Measurements from ENCODE around the gene ZRANB3.
"Not testable (repeated sequence)": the region's sequence is repeated elsewhere in the genome, so short reads cannot be mapped to it uniquely, and the experiment has no call there.

Gene ZRANB3

DNA sequence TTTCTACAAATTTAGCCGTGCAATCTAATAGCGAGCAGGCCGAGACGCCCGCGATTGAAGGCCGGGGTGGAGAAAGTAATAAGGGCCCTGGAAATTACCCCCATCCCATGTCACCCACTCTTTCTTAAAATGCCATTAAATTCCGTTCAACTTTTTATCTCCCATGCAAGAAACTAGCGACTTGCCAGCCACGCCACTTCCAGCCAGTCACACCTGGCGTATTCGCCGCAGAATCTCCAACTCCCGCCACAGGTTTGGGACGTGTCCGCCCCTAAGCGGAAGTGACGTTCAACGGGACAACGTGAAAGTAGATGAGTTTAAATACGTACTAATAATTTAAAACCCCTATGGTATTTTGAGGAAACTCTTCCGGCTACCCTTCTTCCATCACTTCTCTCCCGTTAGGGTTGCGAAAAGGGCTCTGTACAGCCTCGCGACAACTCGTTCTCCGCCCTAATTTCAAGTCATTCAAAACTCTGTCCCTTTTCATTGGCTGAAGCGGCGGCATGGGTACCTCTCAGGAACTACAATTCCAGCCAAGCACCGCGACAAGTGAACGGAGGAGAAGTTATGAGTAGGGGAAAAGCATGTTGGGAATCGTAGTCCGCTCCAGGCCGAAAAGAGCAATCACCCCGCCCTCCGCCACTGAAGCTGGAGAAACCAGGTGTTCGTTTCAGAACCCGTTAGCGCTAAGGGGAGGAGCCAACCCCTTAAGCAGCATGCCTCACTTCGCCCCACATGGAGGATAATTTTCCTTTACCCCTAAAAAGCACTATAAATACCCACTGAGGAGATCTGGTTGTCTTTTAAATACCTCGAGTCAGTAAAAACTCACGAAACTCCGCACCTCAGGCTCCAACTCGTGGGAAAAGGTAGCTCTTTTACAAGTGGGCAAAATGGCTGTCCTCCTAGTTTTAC is at the start of gene ZRANB3:
TSS of gene ZRANB3 (minus strand) at position 906 of the 918 bp plus-strand sequence.
- peak; percentile 95 for DNase-seq (ENCODE audit: low read depth)

DNA sequence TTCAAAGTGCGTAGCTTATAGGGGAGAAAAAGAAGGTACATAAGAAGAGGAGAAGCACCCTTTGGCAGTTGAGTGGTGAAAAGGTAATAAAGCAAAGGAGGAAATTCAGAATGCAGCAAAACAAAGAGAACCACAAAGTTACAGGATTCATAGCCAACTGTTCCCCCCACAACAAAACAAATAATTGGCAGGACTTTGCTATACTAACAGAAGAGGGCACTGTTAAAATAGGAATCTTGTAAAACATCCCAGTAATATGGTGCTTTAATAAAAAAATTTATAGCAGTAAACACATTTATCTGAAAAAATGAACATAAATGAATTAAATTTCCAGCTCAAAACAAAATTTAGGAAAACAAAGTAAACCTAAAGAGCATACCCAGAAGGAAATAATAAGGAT is 42.6 kb upstream of the ZRANB3 start:
- DNase-seq (ENCODE audit: low read depth), result no peak

DNA sequence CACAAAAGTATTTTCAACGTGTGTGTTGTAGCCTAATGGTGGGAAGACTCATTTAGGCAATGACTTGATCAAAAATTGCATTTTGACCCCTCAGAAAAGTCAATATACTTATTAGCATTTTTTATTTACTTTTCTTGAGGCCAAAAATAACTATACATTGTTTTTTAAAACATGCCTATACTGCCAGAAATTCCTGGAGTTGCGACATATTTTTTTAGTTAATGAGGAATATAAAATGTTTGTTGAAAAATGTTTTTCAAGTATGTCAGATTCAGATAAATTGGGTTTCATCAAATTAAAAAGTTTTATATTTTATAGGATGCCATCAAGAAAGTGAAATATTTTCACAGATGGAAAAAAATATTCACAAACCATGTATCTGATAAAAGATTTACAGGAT is 39.9 kb upstream of the ZRANB3 start:
- no peak for DNase-seq (ENCODE audit: low read depth)

DNA sequence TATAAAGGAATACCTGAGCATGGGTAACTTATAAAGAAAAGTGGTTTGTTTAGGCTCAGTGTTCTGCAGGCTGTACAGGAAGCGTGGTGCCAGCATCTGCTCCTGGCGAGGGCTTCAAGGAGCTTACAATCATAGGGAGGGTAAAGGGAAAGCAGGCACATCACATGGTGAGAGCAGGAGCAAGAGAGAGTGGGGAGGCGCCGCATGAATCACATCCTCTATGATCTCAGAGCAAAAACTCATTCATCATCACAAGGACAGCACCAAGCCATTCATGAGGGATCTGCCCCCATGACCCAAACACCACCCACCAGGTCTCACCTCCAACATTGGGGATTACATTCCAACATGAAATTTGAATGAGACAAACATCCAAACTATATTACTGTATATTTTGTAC is 32.8 kb upstream of the ZRANB3 start:
- DNase-seq (ENCODE audit: low read depth), result no peak

DNA sequence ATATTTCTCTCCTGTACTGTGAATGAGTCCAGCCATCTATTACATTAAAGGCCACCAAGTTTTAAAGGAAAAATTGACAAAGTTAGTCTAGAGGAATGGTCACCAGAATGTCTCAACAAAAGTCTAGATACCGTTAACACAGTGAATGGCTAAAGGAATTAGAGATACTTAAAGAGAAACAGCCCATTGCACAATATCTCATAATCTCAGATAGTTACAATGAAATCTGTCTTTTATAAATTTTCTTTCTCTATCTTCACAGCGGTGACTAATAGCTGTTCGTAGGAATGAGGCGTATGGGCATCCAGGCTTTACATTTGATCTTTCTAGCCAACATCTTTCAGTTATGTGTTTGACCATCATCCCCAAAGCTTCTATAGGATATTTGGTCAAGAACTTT is 30.9 kb upstream of the ZRANB3 start:
- DNase-seq (ENCODE audit: low read depth), result no peak

DNA sequence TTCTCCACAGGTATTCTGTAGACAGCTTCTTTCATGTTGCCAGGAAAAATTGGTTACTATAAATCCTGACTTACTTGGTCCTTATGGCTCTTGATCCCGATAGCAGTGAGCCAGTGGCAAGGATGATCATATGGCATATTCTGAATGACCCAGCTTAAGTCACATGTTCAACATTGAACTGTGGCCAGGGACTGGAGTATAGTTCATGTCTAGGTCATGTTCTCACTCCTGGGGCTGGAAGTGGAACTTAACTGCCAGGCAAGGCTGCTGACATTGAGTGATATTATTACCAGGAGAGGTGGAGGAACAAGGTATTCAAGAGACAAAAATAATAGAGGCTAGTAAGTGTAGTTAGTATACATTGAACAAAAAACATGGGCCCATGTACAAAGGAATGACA is 26.5 kb upstream of the ZRANB3 start:
- no peak for DNase-seq (ENCODE audit: low read depth)

DNA sequence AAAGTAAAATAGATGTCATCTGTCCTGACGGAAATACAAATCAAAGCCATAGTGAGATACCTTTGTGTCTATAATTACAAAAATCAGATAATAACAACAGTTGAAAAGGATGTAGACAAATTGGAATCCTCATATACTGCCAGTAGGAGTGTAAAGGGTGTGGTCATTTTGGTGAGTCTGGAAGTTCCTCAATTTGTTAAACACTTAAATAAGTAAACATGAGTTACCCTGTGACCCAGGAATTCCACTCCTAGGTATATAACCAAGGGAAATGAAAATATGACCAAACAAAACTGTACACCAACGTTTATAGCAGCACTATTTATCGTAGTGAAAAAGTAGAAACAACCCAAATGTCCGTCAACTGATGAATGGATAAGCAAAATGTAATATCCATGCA is 24.3 kb upstream of the ZRANB3 start:
- no peak for DNase-seq (ENCODE audit: low read depth)

DNA sequence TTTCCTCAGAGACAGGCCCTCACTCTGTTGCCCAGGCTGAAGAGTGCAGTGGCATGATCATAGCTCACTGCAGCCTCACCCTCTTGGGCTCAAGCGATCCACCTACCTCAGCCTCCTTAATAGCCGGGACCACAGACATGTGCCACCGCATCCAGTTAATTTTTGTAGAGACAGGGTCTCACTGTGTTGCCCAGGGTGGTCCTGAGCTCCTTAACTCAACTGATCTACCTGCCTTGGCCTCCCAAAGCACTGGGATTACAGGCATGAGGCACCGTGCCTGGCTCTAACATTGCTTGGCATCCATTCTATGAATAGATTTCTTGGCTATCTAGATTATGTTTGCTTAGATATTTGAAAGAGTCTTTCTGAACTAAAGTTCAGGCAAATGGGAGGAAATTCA is 21.9 kb upstream of the ZRANB3 start:
- no peak for DNase-seq (ENCODE audit: low read depth)

DNA sequence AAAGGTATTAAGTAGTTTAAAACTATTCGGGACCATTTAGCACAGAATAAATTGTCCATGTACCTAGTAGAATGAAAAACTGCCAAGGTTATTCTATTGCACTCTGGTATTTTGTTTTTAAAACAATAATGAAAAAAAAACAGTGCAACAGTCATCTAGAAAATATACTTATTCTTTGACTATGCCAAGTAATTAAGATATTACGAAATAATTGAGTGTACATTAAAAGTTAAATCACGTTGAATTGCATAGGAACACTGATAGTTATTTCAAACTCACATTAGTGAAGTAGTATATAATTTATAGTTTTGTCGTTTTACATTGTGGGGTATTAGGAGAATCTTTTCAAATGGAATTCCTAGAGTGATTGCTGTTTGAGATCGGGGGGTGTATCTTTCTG is 20.3 kb upstream of the ZRANB3 start:
- no peak for DNase-seq (ENCODE audit: low read depth)

DNA sequence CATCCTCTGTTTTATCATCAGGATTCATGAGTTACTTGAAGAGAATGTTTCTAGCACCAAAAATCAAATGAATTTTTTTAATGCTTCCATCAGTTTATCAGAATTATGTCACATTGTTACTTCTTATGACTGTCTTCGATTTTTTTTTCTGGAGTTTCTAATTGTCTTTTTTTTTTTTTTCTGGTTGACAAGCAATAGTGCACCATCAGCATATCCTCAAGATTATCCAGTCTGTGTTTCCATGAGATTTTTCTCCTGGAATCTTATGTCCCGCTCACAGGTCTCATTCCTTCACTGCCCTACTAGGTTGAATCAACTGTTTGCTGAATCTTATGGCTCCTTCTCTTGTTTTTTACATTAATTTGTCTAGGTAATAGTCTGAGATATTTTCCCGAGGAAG is 16.3 kb upstream of the ZRANB3 start:
- no peak for DNase-seq (ENCODE audit: low read depth)

DNA sequence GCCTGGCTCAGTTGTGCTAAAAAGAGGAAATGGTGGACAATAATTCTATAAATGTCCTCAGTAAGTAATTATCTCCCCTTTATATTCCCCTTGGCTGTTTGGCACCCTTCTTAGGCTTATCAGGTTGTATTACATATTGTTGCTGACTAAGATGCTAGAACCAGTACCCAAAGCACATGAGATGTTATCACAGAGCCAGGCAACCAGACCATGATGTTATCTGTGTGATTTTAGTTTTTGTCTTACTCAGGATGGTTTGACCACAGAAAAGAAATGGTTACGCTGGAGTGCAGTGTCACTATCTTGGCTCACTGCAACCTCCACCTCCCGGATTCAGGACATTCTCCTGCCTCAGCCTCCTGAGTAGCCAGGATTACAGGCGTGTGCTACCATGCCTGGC is 15.4 kb upstream of the ZRANB3 start:
- DNase-seq (ENCODE audit: low read depth), result no peak

DNA sequence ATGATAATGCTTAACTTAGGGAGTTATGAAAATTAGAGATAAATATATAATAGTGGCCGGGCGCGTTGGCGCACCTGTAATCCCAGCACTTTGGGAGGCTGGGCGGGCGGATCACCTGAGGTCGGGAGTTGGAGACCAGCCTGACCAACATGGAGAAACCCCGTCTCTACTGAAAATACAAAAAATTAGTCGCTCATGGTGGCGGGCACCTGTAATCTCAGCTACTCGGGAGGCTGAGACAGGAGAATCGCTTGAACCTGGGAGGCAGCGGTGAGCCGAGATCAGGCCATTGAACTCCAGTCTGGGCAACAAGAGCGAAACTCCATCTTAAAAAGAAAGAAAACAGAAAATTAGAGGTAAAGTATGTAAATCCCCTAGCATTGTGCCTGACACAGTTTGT is 2.5 kb upstream of the ZRANB3 start:
- DNase-seq (ENCODE audit: low read depth), result not testable (repeated sequence)

DNA sequence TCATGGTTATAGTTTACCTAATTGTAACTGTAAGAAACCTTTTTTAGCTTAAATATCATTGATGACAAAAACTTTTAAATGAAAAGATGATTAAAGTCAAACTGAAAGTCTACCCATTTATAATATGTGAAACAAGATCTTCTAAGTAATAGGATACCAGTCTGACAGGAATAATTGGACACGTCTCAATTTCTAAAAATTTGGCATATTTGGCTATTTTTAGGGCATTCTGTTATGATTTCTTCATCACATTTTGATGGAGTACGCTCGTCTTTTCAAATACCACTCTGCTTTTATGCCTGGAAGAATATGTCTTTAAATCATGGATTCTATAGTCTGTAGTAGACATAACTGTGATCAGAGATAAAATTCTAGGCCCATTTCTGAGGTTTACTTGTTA is 1.6 kb upstream of the ZRANB3 start:
- no peak for DNase-seq (ENCODE audit: low read depth)

DNA sequence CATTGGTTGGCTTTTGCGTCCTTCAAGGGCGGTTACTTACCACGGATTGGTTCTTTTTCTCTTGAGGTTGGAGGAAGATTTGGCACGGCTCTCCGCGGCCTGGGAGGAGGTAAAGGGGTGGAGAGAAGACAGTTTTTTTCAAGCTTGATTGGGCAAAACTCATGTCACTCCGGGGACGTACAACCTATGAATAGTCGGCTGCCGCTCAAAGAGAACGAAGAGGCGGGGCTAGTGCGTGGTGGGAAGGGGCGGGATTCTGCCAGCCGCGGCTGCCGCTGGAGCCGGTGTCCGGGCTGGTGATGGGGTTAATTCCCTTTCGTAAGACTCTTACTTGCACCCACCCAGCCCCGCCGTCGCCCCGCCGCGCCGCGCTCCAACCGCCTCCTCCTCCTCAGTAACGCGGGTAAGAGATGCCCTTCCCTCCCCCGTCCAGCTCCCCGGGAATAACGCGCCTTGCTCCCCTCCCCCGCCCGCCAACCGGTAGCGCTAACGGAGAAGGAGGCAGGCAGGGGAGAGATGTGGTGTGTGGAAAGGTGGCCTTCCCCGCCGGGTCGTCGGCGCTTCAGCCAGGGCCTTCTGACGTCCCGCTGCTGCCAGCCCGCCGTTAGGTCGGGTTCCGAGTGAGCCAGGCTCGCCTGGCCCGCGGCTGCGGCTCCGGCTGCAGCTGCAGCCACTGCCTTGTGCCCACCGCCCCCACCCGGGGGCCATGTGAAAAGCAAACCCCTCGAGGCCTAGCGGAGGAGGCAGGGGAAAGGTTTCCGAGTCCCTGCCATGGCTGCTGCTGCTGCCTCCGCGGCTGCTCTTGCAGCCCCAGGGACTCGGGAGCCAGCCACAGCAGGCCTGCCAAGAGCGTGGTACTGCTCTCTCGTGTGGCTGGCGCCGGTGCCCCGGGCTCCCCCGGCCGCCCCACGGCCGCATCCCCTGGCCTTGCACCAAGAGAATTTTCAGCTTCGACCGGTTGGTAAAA is 496 bp upstream of the ZRANB3 start, which contains the start of gene R3HDM1:
TSS of gene R3HDM1 (plus strand) at position 254 of the 967 bp plus-strand sequence. CDS start 73,362 bp downstream, outside the sequence.
- peak; percentile 100 for DNase-seq (ENCODE audit: low read depth)

DNA sequence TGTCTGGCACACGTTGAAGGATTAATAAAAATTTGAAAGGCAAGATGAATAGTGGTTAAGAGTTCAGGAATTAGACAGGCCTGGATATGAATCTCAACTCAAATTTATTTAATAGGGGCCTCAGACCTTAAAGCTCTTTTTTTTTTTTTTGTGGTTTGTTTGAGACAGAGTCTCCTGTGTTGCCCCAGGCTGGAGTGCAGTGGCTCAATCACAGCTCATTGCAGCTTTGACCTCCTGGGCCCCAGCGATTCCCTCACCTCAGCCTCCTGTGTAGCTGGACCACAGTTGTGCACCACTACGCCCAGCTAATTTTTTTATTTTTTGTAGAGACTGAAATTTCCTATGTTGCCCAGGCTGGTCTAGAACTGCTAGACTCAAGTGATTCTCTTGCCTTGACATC is 3.0 kb downstream of the ZRANB3 start:
- no peak for DNase-seq (ENCODE audit: low read depth)

DNA sequence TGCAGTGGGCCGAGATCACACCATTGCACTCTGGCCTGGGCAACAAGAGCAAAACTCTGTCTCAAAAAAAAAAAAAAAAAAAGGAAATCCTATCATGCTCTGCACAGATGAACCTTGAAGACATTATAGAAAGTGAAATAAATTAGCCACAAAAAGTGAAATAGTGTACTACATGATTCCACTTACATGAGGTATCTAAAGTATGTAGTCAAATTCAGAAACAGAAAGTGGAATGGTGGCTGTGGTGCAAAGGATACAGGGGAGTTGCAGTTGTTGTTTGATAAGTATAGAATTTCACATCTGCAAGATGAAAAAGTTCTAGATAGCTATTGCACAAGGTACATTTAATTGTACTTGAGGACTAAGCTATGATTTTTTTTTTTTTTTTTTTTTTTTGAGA is 5.2 kb downstream of the ZRANB3 start:
- DNase-seq (ENCODE audit: low read depth), result no peak

DNA sequence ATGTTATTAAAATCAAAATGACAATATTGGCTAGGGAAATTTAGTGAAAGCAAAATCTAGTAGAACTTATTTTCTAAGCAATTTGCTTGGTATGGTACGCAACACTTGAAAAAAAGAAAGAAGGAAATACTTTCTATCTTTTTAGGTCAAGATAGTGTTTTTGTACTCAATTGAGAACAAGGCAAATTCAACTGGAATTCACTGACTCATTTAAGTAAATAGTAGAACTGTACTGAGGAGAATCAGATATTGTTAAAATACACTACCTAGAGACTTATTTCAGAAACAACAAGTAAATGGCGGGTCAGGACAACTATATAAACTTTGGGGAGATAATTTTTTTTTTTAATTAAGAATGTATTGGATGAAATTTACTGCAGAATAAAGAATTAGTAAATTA is 18.9 kb downstream of the ZRANB3 start:
- no peak for DNase-seq (ENCODE audit: low read depth)

DNA sequence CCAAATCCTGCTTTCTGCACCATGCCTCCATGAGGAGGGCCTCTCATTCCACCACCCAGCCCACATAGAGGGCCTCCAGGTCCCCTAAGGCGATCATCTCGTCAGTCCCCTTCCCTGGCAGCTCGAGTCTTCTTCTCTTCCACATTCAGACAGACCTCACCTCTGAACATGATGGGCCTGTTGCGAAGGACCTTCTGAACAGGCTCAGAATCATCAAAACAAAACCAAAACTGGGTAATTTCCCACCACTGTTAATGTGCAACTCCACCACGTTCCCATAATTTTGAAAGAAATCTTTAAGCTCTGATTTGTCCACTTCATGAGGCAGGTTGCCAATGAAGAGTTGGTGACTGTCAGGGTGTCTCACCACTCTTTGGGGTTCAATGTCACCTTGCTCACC is 20.4 kb downstream of the ZRANB3 start:
- DNase-seq (ENCODE audit: low read depth), result no peak

DNA sequence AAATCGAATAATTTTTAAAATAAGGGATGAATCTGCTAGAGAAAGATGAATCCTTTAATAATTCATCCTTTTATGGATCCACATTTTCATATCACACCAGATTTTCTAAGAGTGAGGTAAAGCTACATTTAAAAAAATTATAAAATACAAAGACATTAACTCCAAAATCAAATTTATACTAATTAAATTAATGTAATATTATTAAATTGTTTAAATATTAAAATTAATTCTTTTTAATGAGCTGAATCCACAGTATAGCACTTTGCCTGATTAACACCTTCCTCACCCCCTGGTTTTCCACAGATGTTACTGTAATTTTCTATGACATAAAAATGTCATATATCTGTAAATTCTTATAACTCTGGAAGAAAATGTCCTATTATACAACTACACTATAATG is 26.2 kb downstream of the ZRANB3 start:
- no peak for DNase-seq (ENCODE audit: low read depth)

DNA sequence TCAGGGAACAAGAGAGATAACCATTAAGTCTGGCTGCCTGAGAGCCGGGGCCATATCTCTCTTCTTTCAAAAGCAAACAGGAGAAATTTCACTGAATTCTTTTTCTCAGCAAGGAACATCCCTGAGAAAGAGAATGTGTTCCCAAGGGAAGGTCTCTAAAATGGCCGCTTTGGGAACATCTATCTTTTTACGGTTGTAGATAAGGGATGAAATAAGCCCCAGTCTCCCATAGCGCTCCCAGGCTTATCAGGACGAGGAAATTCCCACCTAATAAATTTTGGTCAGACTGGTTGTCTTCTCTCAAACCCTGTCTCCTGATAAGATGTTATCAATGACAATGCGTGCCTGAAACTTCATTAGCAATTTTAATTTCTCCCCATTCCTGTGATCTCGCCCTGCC is 32.4 kb downstream of the ZRANB3 start:
- DNase-seq (ENCODE audit: low read depth), result not testable (repeated sequence)

DNA sequence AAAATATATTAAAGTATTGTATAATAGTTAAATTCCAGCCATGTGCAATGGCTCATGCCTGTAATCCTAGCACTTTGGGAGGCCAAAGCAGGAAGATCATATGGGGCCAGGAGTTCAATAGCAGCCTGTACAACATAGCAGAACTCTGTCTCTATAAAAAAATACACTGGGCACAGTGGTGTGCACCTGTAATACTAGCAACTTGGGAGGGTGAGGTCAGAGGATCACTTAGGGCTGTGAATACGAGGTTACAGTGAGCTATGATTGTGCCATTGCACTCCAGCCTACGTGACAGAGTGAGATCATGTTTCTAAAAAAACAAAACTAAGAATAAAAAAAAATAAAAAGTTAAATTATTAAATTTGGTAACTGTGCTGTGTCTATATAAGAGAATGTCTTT is 36.1 kb downstream of the ZRANB3 start:
- no peak for DNase-seq (ENCODE audit: low read depth)

DNA sequence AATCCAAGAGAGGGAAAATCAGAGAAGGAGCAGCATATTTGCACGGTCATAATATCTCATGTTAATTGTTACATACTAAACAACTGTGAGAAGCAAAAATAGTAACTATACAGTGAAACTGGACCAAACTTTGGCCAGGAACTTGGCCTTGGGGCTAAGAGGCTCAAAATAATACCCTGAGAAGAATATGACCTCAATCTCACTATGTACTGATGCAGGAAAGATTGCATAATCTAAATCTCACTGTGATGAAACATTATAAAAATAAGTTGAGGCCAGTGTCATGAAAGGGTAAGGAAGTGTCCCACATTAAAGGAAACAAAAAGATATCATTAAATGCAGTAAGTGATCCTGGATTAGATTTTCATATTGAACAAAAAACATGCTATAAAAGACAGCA is 36.5 kb downstream of the ZRANB3 start:
- DNase-seq (ENCODE audit: low read depth), result peak; percentile 10

DNA sequence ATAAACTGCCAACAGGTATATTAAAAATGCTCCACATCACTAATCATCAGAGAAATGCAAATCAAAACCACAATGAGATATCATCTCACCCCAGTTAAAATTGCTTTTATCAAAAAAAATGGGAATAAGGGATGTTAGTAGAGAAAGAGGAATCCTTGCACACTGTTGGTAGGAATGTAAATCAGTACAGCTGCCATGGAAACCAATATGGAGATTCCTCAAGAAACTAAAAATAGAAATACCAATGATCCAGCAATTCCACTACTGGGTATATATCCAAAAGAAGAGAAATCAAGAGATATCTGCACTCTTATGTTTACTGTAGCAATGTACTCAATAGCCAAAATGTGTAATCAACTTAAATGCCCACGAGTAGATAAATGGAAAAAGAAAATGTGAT is 40.6 kb downstream of the ZRANB3 start:
- DNase-seq (ENCODE audit: low read depth), result peak; percentile 21

Data from GM04503 (cell line).